ENCODE results near the gene BDH1.

BDH1 gene

DNA sequence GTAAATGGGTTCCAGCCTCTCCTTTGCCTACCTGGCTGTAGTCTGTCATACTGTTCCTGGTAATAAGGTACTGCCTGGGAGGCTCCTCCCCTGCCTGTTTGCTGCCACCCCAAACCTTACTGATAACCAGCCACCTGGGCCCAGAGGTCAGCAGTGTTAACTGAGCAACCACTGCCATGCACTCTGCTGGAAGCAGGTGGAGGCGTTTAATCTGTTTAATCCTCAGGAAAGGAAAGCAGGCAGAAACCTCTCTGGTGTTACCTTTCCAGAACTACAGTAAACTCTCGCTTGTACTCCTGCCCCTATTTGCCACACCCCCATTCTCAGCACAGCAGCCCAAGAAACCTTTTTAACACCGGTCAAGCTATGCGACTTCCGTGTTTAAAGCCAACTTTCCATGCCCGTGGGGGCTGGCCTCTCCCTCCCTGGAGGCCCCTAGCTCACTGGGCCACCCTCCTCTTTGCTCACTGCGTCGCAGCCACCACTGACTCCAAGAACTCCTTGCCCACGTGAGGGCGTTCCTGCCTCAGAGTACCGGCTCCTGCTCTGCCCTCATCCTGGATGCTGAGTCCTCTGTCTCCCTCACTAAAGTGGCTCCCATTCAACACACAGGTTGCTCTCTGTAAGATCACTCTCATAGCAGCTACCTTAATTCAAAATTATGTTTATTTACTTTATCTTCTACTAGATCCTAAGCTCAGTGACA lies 8.3 kb downstream of the BDH1 start:
- no peak for DNase-seq (ENCODE audit: low spot score)

DNA sequence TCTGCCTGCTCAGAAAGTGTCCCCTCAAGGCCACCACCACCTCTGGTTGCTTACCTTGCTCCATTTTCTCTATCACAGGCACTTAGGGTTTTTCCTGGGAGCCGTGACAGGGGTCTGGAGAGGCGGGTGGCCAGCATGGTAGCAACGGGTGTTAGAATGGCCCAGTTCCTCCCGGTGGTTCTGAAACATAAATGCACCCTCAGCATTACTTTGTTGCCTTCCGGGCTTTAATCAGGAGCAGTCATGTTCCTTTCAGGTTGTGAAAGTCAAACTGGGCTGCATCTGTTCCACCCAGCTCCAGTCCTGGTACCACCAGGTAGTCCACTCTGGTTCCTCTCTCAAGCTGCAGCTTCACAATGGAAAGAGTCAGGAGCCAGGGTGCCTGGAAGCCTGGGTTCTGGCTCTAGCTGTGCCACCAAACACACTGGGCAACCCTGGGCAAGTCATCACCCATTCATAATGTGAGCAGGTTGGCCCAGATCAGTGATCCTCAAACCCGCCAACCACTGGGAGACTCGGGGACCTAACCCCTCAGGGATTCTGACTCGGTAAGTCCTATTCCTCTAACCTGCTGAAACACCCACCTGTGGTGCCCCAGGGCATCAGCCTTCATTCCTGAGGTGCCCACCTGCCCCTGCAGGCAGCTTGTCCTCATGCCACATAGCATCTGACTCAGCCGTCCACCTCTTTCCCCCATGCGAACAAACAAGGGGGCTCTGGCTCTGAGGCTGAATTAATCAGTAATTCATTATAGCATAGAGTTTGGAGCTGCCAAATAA lies 9.3 kb downstream of the BDH1 start:
- no peak for DNase-seq (ENCODE audit: low spot score)

DNA sequence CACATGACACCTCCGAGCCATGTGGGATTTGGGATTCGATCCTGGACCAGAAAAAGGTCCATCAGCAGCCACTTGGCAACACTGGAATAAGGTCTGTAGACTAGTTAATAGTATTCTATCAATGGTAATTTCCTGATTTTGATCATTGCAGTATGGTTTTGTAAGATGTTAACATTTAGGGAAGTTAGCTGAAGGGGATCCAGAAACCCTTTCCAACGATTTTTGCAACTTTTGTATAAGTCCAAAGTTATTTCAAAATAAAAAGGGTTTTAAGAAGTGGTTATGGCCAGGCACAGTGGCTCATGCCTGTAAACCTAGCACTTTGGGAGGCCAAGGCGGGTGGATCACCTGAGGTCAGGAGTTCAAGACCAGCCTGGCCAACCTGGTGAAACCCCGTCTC lies 10.2 kb downstream of the BDH1 start:
- DNase-seq (ENCODE audit: low spot score) = no peak

DNA sequence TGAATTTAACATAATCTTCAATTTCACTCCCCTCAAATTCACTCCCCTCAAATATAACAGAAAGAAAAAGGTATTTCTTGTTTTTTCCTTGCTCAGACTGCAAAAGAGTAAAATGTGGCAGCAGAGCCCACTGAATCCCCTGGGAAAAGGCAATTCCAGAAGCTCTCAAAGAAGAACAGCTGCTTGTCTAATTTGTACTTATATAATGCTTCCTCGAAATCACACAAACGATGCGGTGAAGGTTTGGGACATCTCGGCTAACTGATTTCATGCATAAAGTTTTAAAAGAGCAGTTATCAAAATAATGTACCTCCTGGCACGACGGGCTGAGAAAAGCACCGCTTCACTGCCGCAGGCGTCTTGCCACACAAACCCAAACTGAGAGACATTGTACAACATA lies 10.7 kb downstream of the BDH1 start:
- no peak for DNase-seq (ENCODE audit: low spot score)

DNA sequence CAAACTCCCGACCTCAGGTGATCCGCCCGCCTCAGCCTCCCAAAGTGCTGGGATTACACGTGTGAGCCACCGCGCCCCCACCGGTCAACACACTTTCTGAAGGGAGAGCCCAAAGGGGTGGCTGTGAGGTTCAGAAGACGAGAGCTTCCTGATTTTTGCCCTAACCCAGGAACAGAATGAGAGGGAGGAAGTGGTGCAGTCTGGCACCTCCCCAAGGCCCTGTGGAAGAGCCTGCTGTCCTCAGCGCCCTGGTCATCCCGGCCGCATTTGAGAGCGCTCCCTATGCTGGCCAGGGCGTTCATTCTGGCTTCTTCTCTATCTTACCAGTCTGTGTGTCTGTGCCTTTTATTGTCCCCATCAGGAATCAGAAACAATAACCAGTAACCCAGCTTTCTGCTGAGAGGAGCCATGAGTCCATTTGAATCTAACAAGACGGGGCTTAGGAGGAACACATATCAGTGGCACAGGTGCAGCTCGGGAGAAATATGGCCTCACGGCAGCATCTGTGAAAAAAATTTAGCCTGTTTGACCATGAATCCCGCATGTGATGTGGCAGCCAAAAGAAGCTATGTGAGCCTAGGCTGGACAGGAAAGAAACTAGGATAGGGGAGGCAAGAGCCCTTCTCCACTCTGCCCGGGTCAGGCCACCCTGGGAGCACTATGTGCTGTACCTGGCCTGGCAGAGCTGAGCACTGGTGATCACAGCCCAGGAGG lies 12.9 kb downstream of the BDH1 start:
- no peak for DNase-seq (ENCODE audit: low spot score)

DNA sequence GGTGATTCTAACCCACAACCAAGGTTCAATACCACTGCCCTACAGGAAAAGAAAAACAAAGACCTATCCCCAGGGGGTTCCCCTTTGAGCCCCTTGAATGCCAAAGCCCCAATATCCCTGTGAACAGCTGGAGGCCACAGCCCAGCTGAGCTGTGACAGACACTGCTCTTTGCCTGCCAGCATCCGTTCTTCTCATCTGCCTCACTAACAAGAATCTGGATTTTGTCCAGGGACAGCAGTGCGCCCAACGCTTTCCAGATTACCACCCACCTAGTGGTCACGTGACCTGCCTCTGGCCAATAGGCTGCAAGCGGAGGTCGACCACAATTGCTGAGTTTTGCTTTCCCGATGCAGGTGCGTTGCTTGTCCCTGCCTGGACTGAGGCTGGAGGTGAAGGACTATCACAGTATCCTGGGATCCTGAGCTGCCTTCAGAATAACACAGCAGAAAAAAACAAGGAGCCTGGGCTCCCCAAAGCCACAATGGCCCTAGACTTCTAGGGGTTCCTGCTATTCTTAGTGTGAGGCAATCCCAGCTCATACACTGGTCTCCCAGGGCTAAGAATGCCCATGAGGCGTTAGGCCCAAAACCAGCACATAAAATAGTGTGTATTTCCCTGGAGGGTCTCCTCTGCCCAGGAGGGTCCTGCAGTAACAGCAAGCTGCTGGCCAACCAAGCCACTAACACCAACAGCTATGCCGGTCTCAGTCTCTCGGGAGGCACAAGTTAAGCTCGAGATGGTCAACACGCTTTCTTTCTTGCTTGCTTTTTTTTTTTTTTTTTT lies 13.8 kb downstream of the BDH1 start:
- DNase-seq (ENCODE audit: low spot score) = no peak

DNA sequence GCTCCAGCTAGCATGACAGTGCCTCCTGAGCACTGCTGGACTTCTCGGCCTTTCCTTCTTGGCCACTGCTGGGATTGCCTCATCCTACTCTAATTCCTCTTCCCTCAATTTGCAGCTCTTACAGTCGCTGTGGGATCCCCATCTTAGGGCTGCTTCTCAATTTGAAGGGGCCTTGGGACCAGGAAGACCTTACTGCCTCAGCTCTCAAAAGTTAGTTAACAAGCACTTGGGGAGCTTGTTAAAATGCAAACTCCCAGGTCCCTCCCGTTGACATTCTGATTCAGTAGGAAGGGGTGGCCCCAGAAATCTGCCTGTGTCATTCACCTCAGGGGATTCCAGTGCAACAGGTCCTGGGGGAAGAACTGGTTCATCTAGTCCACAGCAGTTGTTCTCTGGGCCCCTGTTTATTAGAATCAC lies 14.8 kb downstream of the BDH1 start:
- DNase-seq (ENCODE audit: low spot score) = no peak

DNA sequence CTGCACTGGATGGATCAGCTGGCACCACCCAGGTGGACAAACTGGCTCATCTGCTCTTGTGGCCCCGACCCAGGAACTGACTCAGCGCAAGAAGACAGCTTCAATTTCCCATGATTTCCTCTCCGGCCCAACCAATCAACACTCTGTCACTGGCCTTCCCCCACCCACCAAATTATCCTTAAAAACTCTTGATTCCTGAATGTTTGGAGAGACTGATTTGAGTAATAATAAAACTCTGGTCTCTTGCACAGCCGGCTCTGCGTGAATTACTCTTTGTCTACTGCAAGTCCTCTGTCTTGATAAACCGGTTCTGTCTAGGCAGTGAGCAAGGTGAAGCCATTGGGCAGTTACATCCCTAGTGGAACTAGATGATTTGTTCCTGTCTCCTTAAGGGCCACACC lies 16.1 kb downstream of the BDH1 start:
- no peak for DNase-seq (ENCODE audit: low spot score)

DNA sequence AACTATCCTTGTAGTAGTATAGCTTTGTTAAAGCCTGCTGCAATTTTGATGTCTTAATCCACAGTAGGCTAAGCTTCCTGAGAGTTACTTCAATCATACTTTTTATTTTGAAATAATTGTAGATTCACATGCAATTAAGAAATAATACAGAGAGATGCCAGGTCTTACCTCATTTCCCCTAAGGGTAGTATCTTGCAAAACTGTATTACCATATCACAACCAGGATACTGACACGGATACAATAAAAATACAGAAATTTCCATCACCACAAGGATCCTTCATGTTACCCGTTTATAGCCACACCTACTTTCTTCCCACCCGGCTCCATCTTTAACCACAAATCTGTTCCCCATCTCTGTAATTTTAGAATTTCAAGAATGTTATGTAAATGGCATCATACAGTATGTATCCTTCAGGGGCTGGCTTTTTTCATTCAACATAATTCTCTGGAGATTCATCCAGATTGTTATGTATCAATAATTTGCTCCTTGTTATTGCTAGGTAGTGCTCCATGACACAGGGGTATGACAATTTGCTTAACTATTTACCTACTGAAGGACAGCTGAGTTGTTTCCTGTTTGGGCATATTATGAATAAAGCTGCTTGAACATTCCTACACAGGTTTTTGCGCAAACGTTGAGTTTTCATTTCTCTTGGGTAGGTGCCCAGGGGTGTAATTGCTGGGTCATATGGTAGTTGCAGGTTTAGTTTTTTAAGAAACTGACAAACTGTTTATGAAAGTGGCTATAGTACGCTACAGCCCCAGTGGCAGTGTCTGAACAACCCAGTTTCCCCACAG lies 21.6 kb downstream of the BDH1 start:
- DNase-seq (ENCODE audit: low spot score) = no peak

DNA sequence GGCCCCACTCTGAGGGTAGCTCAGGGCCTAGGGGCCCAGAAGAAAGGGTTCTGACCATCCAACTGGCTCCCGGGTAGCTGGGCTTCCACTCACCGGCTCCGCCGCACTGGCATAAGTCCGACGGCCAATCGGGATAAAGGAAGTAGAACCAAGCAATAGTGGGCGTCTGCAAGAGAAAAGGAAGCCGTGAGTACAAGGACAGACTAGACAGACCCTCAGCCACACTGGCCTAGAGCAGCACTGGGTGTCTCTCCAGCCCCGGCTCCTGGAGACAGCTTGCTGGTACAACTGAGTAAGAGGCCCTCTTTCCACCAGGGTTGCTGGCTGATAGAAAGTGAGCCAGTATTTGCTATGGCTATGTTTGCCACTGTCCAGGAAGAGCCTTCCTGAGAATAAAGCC lies 22.4 kb downstream of the BDH1 start:
- no peak for DNase-seq (ENCODE audit: low spot score)

DNA sequence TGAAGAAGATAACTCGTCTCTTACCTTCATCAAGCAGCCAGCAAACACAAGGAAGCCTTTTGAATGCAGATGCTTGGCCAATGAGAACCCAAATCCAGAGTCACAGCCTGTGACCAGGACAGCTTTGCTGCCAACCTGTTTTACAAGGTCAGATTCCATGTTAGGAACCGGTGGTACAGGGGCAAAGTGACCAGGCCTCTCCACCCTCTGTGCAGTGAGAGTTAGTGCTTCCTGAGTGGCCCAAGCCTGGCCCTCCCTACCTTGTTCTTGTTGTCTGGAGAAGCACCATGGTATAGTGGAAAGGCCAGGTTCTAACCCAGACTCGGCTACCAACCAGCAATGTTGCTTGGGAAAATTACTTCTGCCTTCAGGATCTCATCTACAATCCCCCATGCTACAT lies 23.4 kb downstream of the BDH1 start:
- no peak for DNase-seq (ENCODE audit: low spot score)

DNA sequence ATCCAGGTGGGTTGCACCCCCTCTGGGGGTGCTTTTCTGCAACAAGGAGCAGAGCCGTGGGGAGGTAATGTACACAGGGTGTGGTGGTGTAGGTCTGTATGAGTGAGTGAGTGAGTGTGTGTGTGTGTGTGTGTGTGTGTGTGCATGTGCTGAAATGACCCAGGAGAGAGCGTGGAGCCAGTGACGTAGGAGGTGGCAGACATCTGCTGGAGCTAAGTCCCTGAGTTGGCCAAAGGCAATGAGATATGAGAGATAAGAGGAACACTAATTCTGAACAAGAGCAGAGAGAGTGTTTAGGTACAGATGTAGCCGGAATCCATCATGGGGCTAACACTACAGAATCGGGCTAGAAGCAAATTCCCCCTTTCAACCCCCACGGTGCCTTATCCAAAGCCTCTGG lies 27.6 kb downstream of the BDH1 start:
- DNase-seq (ENCODE audit: low spot score) = no peak

DNA sequence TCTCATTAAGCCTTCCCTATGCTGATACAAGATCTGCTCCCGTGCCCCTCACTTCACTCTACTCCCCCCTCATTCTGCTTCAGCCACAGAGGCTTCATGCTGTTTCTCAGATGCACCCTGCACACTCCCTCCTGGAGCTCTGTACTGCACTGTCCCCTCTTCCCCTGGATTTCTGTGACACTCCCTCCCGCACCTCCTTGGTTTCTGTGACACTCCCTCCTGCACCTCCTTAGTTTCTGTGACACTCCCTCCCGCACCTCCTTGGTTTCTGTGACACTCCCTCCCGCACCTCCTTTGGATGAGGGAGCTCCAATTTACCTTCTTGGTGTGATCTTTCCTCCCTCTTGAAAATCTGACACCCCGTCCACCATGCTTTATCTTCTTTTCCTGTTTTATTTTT lies 28.2 kb downstream of the BDH1 start:
- no peak for DNase-seq (ENCODE audit: low spot score)

DNA sequence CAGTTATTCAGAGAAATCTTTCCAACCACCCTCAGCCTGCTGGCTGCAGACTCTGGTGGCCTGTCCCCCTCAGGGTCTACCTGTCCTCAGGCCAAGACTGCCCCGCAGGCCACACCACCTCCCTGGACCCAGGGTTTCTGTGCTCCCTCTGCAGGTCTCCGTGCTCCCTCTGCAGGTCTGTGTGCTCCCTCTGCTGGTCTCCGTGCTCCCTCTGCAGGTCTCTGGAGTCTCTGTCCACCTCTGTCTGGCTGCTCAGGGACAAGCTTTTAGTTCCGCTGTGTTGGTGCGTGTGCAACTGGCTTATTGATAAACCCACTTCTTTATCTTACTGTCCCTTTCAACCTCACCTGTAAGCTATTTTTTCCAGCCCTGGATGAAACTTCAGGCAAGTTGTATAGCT lies 30.1 kb downstream of the BDH1 start:
- DNase-seq (ENCODE audit: low spot score) = no peak

DNA sequence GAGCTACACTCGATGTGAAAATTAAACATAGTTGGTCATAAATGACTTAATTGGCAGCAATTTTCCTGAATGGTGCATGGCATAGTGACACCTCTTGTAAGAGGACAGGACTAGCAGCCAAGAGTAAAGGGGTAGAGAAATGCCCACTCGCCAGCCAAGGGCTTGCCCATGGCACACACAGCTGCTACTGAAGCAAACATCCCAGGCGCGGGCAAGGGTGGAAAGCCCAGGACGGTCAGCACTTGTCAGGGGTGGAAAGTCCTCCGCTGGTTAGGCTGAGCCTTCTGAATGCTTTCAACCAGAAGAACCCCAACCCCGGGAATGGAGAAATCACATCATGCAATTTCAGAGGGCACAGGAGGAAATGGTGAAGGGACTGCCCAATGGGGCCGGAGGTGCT lies 31.6 kb downstream of the BDH1 start:
- no peak for DNase-seq (ENCODE audit: low spot score)

DNA sequence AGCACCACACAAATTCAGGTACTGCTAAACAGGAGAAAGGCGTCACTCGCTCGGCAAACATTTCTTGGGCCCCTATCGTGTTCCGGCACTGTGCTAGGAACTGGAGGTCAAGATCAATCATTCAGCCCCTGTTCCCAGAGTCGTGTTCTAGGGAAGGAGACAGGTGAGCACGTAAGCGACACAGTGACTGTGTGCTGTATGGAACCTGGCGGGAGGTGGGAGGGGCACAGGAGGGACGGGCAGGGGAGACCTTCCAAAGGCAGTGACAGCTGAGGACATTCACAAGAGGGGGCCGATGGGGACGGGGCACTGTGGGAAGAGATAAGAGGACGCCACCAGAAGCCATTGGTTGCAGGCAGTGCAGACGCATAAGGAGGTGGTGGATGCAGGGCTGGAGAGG lies 32.2 kb downstream of the BDH1 start:
- DNase-seq (ENCODE audit: low spot score) = no peak

DNA sequence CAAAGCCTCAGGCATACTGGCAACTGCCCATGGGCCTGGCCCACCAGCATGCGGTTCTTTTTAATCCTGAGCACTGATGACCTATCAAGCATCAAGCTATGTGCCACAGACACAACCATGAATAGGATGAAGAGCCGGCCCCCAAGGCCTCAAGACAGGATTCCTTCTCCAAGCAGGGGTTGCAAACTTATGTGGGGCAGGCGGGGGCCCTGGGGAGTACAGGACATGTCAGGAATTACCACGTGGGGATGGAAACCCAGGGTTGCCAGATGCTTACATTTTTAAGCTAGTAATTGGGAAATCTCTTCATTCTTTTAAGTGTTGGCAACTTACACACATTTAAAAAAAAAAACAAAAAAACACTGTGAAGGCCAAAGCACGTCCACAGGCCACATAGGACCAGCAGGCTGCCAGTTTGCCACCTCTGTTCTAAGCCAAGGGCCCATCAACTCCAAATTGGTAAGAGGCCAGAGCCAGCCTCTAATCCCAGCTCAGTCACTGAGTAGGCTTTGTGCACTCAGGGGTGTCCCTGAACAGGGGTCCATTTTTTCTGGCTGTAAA lies 32.8 kb downstream of the BDH1 start:
- DNase-seq (ENCODE audit: low spot score) = no peak

DNA sequence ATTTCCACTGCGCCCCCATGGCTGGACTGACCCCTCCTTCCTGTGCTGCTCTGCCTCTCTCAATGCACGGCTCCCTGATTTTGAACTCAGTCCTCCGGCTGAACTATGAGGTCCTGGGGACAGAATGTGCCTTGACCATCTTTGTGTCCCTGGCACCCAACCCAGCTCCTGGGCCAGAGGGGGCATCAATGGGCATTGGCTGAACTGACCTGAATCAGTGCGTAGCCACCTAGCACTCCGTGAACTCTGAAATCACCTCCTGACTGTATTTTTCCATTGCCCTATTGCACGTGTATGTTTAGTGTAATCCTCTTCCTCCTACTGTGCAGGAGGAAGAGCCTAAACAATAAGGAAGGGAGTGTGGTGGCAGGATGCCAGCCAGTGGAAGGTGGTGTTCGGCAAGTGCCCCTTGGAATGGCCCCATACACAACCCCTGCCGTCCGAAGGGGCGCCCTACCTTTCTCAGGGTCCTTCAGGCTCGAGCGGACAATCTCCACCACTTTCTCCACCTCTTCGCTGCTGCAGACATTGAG lies 33.5 kb downstream of the BDH1 start:
- no peak for DNase-seq (ENCODE audit: low spot score)

DNA sequence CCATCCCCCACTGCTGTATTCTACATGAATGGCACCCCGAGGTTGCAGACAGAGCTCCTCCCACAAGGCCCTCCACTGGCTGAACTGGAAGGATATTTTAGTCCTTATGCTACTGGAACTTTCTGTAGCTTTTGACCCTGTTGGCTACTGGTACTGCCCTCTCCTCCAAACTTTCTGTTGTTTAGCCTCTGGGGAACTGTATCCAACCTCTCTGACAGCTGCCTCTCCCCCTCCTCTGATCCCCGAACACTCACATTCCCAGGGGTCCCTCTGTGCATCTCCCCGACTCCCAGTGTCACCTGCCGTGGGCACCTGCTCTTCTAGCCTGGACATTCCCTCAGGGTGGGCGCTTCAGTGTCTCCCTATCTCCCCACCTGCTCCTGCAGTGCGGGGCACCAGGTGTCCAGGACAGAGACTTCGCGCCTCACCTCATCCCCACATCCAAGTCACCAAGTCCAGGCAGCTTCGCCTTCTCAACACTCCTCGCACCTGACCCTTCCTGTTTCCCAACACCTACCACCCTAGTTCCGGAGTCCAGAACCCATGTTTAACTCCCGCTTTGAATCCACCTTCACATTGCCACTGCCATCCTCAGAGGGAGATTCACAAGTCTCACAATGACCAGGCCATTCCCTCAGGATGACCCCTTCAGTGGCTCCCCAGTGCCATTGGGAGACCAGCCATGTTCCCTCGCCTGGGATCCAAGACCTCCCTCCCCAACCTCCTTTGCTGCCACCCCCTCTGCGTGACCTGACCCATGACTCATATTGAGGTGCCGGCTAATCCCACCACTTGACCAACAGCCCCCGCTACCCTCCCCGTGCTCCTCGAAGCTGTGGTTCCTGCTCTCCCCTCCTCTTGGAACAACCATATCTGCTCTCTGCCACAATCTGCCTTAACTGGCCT lies 34.2 kb downstream of the BDH1 start:
- no peak for DNase-seq (ENCODE audit: low spot score)

Data from LoVo (cell line).